Measurements from ENCODE around the gene TMEM117. TPM values are rescaled to one million over a fixed set of nuclear protein-coding genes. Genes with fewer than 3 reads are reported as not detected.

The TMEM117 gene
- total RNA-seq, 1 donor from 2014 or later = 2.6 TPM

GRCh38 chr12:44286821-44287505, 451.1 kb downstream of the TMEM117 start:
- DNase-seq (ENCODE audit: low read depth, low spot score) = no peak

- DNase-seq (ENCODE audit: low read depth, low spot score) = no peak
Observed at GRCh38 chr12:44287545-44287944, 451.7 kb downstream of the TMEM117 start.

GRCh38 chr12:44294649-44295048, 458.8 kb downstream of the TMEM117 start:
- no peak for DNase-seq (ENCODE audit: low read depth, low spot score)

GRCh38 chr12:44295958-44296623, 460.2 kb downstream of the TMEM117 start:
- no peak for DNase-seq (ENCODE audit: low read depth, low spot score)

- DNase-seq (ENCODE audit: low read depth, low spot score) = no peak
Observed at GRCh38 chr12:44296624-44297197, 460.8 kb downstream of the TMEM117 start.

- DNase-seq (ENCODE audit: low read depth, low spot score) = no peak
Observed at GRCh38 chr12:44299524-44299923, 463.6 kb downstream of the TMEM117 start.

GRCh38 chr12:44307506-44308168, 471.8 kb downstream of the TMEM117 start:
- DNase-seq (ENCODE audit: low read depth, low spot score) = no peak

GRCh38 chr12:44313188-44313587, 477.3 kb downstream of the TMEM117 start:
- no peak for DNase-seq (ENCODE audit: low read depth, low spot score)

GRCh38 chr12:44314007-44314500, 478.2 kb downstream of the TMEM117 start:
- DNase-seq (ENCODE audit: low read depth, low spot score) = no peak

- DNase-seq (ENCODE audit: low read depth, low spot score) = no peak
Observed at GRCh38 chr12:44317651-44318126, 481.8 kb downstream of the TMEM117 start.

GRCh38 chr12:44331269-44331668, 495.4 kb downstream of the TMEM117 start:
- DNase-seq (ENCODE audit: low read depth, low spot score) = no peak

- DNase-seq (ENCODE audit: low read depth, low spot score) = no peak
Observed at GRCh38 chr12:44334347-44334746, 498.5 kb downstream of the TMEM117 start.

GRCh38 chr12:44335030-44335429, 499.1 kb downstream of the TMEM117 start:
- DNase-seq (ENCODE audit: low read depth, low spot score) = no peak

- no peak for DNase-seq (ENCODE audit: low read depth, low spot score)
Observed at GRCh38 chr12:44336577-44336976, 500.7 kb downstream of the TMEM117 start.

GRCh38 chr12:44342371-44342770, 506.5 kb downstream of the TMEM117 start:
- DNase-seq (ENCODE audit: low read depth, low spot score) = no peak

GRCh38 chr12:44347145-44347544, 511.3 kb downstream of the TMEM117 start:
- no peak for DNase-seq (ENCODE audit: low read depth, low spot score)

GRCh38 chr12:44357494-44357893, 521.6 kb downstream of the TMEM117 start:
- no peak for DNase-seq (ENCODE audit: low read depth, low spot score)

- DNase-seq (ENCODE audit: low read depth, low spot score) = no peak
Observed at GRCh38 chr12:44358636-44359035, 522.8 kb downstream of the TMEM117 start.

GRCh38 chr12:44362947-44363346, 527.1 kb downstream of the TMEM117 start:
- no peak for DNase-seq (ENCODE audit: low read depth, low spot score)

- no peak for DNase-seq (ENCODE audit: low read depth, low spot score)
Observed at GRCh38 chr12:44367136-44367535, 531.3 kb downstream of the TMEM117 start.

GRCh38 chr12:44367916-44368315, 532.0 kb downstream of the TMEM117 start:
- no peak for DNase-seq (ENCODE audit: low read depth, low spot score)

- no peak for DNase-seq (ENCODE audit: low read depth, low spot score)
Observed at GRCh38 chr12:44369998-44370397, 534.1 kb downstream of the TMEM117 start.
